SKM-1 (cell line): ENCODE results near the gene ERP29.
"Not testable (repeated sequence)": the region's sequence is repeated elsewhere in the genome, so short reads cannot be mapped to it uniquely, and the experiment has no call there.

Source experiments
- DNase-seq: peaks from one replicate; lab custom pipeline; 2025; ENCODE audit not compliant: unreplicated experiment; lab: John Stamatoyannopoulos, UW

ERP29 gene

DNA sequence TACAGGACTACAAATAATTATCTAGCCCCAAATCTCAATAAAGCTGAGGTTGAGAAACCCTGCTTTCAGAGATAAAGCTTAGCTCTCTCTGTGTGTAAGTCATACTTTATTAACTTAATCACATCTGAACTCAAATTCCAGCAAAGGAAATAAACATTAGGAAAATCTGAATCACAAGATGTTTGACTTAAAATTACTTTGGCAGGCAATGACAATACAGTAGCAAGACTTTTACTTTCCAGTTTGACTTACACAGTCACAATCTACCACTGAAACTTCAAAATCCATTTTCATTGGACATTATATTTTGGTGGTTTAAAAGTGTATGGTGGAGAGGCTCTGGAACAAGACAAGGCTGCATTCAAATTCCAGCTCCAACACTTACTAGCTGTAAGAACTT is 11.7 kb upstream of the ERP29 start:
- DNase-seq, result no peak

GRCh38 chr12:112004041-112004440 is 9.2 kb upstream of the ERP29 start:
- no peak for DNase-seq

DNA sequence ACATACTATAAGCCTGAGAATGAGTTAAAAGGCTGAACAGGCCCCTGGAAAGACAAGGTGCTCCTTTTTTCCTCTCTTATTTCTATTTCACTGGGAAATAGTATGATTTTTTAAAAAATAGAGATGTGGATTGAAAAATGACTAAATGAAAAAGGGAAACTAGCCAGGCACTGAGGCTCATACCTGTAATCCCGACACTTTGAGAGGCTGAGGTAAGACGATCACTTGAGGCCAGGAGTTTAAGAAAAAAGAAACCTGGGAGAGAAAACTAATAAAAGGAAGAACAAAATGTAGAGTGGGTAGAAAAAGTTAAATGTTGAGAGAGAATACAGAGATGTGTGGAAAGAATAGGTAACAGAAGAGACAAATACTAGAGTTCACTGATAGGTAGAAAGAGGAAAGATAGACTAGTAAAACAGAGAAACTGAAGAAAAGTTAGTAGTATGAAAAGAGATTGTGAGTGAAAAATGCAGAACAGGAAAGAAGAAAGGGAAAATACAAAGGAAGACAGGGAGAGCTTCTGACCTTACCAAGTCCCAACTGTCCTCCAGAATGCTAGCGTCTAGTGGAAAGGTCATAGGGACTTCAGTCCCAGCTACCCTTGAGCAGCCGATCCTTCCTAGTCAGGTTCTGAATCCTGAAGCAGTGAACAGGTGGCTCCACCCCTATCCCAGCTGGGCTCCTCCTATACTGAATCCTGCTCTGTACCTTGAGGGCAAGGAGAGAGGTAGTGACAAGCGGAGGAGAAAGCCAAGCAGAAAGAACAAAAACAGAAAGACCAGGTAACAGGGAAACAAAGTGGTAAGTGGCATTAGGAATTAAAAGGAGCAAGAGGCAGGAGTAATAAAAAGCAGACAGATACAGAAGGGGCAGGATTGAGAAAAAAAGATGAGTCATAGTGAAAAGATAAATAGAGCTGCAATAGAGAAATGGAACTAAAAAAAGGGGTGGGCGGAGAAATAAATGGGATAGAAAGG is 7.5 kb upstream of the ERP29 start:
- DNase-seq, result no peak

- DNase-seq, result no peak
Observed at GRCh38 chr12:112007945-112008344, 5.3 kb upstream of the ERP29 start.

DNA sequence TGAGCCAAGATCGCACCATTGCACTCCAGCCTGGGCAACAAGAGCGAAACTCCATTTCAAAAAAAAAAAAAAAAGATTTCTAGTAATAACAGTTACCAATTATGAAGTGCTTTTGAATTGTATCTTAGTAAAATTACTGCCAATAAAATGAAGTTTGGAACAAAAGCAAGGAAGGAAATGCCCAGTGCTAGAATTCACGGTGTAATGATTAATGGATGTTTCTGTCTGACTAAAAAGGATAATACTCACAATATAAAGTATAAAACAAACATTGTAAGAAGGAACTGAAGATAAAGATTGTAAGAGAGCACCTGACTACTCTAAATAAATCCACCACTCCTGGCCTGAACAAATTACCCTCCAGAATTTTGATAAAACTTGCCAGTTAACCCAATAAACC is 4.3 kb upstream of the ERP29 start:
- DNase-seq, result no peak

- not testable (repeated sequence) for DNase-seq
Observed at GRCh38 chr12:112009596-112009995, 3.6 kb upstream of the ERP29 start.

GRCh38 chr12:112010415-112011344 is 2.5 kb upstream of the ERP29 start:
- DNase-seq, result no peak

GRCh38 chr12:112011685-112012084 is 1.5 kb upstream of the ERP29 start:
- DNase-seq, result no peak

DNA sequence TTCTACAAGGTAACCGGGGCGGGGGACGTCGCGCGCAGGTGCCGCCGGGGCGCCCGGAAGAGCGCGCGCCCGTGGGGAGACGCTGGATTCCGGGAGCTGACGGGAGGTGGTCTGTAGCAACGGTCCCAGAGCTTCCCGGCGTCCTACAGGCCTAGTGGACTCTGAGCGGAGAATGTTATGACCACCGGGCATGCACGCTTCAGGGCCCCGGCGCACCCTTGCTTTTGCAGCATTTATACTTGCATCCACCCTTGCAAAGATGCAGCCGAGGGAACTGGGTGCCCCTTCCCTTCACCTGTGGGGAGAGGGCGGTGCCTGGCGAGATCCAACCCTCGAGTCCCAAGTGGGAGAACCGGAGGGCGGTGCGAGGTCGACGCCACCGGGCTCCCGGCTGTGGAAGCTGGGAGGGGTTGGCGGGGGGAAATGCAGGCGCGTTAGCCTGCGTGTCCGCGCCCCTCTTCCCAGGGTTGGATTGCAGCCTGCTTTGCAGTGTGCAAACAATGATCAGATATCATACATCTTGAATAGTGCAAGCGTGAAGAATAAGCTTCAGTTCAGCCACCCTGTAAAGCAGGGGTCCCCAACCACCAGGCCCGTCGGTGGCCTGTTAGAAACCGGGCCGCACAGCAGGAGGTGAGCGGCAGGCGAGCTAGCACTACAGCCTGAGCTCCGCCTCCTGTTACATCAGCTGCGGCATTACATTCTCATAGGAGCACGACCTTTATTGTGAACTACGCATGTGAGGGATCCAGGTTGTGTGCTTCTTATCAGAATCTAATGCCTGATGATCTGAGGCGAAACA is 576 bp downstream of the ERP29 start:
- no peak for DNase-seq

DNA sequence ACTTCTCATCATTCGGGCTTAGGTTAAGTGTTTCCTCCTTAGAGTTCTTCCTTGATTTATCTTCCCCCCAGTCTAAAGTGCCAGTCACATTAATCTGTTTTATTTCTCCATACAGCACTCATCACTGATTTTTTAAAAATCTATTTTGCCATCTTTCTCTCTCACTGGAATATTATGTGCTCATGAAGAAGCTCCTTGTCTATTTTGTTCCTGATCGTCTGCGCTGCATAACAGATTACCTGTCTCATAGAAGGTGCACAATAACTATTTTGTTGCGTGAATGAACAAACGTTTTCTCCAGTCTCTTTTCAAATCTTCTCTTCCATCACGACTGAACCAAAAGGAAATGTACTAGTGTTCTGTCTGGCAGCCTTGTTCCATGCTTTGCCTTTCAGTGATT is 2.7 kb downstream of the ERP29 start:
- no peak for DNase-seq

GRCh38 chr12:112017041-112017440 is 3.8 kb downstream of the ERP29 start:
- DNase-seq, result no peak

DNA sequence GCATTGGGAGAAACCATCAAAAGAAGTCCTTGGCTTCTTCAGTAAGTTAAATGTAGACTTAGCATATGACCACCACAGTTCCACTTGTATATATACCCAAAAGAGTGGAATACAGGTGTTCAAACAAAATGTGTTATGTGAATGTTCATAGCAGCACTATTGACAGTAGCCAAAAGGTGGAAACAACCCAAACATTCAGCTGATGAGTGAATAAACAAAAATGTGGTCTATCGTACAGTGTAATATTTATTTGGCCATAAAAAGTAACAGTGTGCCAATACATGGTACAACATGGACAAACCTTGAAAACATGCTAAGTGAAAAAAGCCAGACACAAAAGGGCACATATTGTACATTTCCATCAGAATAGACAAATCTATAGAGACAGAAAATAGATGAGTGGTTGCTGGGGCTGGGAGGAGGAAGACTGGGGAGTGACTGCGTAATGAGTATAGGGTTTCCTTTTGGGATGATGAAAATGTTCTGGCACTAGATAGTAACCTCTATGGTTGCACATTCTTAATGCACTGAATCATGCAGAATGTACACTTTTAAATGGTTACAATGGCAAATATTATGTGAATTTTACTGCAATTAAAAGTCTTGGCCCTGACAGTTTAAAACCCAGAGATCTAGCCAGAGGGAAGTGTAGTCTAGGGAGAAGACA is 5.5 kb downstream of the ERP29 start:
- no peak for DNase-seq

DNA sequence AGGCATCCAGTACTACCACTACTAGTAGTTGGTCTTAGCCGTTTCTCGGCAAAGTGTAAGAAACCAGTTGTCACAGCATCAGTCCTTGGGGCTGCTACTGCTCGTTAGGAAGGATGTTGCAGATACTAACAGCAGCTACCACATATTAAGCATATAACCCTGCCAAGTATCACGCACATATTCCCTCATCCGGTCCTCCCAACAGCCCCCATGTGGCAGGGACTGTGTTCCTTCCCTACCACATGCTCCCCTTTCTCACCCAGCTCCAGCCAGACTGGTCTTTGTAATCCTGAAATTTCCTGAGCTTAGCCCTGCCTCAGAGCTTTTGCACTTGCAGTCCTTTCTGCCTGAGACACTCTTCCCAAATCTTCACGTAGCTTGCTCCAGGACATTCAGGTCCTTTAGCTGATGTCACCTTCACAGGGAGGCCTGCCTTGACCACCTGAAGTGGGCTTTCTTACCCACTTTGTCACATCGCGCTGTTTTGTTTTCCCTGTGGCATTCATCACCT is 7.8 kb downstream of the ERP29 start:
- DNase-seq, result no peak

DNA sequence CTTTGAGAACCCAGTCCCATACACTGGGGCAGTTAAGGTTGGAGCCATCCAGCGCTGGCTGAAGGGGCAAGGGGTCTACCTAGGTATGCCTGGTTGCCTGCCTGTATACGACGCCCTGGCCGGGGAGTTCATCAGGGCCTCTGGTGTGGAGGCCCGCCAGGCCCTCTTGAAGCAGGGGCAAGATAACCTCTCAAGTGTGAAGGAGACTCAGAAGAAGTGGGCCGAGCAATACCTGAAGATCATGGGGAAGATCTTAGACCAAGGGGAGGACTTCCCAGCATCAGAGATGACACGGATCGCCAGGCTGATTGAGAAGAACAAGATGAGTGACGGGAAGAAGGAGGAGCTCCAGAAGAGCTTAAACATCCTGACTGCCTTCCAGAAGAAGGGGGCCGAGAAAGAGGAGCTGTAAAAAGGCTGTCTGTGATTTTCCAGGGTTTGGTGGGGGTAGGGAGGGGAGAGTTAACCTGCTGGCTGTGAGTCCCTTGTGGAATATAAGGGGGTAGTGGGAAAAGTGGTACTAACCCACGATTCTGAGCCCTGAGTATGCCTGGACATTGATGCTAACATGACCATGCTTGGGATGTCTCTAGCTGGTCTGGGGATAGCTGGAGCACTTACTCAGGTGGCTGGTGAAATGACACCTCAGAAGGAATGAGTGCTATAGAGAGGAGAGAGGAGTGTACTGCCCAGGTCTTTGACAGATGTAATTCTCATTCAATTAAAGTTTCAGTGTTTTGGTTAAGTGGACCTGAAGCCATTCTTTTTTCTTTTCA is 9.2 kb downstream of the ERP29 start:
- DNase-seq, result no peak

- DNase-seq, result no peak
Observed at GRCh38 chr12:112023759-112024396, 10.7 kb downstream of the ERP29 start.

DNA sequence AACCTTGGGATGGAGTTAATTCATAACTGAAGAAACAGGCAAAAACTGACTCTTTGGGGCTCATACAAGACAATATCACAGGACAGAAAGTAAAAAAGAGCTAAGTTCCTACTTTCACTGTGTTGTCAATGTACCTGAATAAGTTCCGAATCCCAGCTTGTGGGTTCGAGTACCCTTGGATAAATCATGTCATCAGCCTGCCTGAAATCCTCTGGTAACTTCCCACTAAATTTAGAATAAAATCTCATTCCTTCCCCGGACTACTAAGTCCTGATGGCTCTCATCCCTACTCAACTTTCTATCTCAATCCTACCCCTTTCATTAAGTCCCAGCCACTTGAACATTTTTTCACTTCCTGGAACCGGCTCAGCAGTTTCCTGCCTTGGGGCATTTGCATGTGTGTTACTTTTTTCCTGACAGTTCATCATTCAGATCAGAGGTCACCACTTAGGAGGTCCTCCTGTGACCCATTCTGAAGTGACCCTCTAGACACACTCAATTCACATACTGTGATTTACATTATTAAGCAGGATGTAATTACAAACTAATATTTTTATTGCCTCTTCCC is 12.7 kb downstream of the ERP29 start:
- no peak for DNase-seq

DNA sequence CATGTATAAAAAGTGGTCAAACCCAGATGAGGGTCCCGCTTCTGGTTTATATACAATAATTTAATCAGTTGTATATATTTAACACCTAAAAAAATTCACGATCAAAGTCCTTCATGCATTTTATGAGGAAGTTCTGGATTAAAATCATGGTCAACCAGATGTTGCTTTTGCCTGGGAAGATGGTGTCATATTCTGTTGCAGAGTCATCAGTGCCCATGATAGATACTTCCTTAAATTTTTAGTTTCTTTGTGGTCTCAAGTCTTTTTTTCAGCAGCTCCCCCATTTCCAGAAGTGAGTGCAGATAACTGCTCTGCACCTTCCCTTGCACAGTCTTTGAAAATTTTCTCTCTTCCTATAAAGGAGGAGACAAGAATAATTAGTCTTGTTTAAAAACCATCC is 16.1 kb downstream of the ERP29 start:
- no peak for DNase-seq

DNA sequence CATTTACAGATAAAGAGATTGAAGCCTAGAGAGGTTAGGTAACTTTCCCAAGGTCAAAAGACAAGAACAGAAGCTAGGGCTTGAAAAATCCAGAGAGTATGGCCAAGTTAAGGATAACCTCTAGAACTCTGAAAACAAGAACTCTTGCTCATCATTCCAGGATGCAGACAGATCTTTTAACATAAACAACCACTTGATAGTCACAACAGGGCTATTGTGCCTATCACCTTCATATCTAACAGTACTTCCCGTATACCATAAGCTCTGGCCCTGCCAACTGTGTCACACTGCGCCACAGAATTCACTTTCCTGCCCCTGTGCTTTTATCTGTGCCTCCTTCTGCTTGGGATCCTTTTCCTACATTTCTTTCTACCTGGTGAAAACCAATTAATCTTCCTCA is 18.2 kb downstream of the ERP29 start:
- DNase-seq, result no peak

DNA sequence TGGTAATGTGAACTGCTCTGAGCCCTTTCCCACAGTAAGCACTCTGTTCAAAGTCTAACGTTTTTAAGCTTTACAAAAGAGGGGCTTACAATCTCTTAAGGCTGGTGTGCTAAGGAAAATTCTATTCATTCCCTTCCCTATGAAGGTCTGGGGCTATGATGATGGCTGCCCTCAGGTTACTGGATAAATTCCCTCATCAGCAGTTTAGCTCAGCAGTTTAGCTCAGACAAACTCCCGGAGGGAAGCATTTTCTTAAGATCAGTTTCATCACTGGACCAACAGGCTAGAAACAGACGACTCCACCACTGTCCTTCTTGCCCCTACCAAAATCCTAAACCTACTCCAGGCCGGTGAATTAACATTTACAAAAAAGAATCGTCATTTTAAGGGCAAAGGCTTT is 19.1 kb downstream of the ERP29 start:
- no peak for DNase-seq
